SK-N-SH treated with all-trans-retinoic acid at 6 μM for 48 hours (cell line): ENCODE measurements around the gene VASN.

Experiments
- ATAC-seq: fragments of 200-7000 bp; cut with Tn5 transposase; 3 replicates; pipeline ENCODE4 v1.9.1; 2020; ENCODE audit warnings: mild to moderate bottlenecking, moderate library complexity
- ARNTL ChIP-seq: fragments of 450-650 bp; formaldehyde crosslinking; IDR thresholded peaks from 2 replicates; pipeline ENCODE4 v1.5.0; 2020; ENCODE audit warnings: low read depth, mild to moderate bottlenecking, moderate library complexity, borderline replicate concordance
- BACH2 ChIP-seq: fragments of 250-450 bp; sonication (Bioruptor Pico); IDR thresholded peaks from 2 replicates; pipeline ENCODE4 v1.9.0; 2021; ENCODE audit warnings: mild to moderate bottlenecking, borderline replicate concordance
- CSDC2 ChIP-seq: fragments of 250-450 bp; sonication (Bioruptor Pico); IDR thresholded peaks from 2 replicates; pipeline ENCODE4 v1.5.0; 2020; ENCODE audit warnings: mild to moderate bottlenecking, moderate library complexity
- ESRRG ChIP-seq: fragments of 250-450 bp; sonication (Bioruptor Pico); IDR thresholded peaks from 2 replicates; pipeline ENCODE4 v1.6.1; 2021; ENCODE audit warnings: mild to moderate bottlenecking
- ISL1 ChIP-seq: fragments of 250-450 bp; sonication (Bioruptor Pico); IDR thresholded peaks from 2 replicates; pipeline ENCODE4 v2.1.2; 2022; ENCODE audit warnings: mild to moderate bottlenecking, moderate library complexity
- PPARA ChIP-seq: fragments of 250-450 bp; sonication (Bioruptor Pico); IDR thresholded peaks from 2 replicates; pipeline ENCODE4 v1.5.0; 2020; ENCODE audit warnings: mild to moderate bottlenecking, borderline replicate concordance
- RARB ChIP-seq: fragments of 250-450 bp; sonication (Bioruptor Pico); IDR thresholded peaks from 2 replicates; pipeline ENCODE4 v1.8.0; 2021; ENCODE audit warnings: mild to moderate bottlenecking, moderate library complexity
- SNAI2 ChIP-seq: fragments of 250-450 bp; sonication (Bioruptor Pico); IDR thresholded peaks from 2 replicates; pipeline ENCODE4 v1.5.0; 2020; ENCODE audit warnings: mild to moderate bottlenecking, moderate library complexity
- TCF4 ChIP-seq: fragments of 250-450 bp; sonication (Bioruptor Pico); IDR thresholded peaks from 2 replicates; pipeline ENCODE4 v1.8.0; 2021; ENCODE audit warnings: mild to moderate bottlenecking, moderate library complexity, borderline replicate concordance
- TOX ChIP-seq: fragments of 250-450 bp; sonication (Bioruptor Pico); IDR thresholded peaks from 2 replicates; pipeline ENCODE4 v1.8.0; 2021; ENCODE audit warnings: mild to moderate bottlenecking, moderate library complexity, borderline replicate concordance
- ZFP3 ChIP-seq: fragments of 250-450 bp; sonication (Bioruptor Pico); IDR thresholded peaks from 2 replicates; pipeline ENCODE4 v1.5.0; 2020; ENCODE audit warnings: mild to moderate bottlenecking, moderate library complexity
- ZFP30 ChIP-seq: fragments of 450-650 bp; formaldehyde crosslinking; IDR thresholded peaks from 2 replicates; pipeline ENCODE4 v1.5.0; 2022; ENCODE audit warnings: mild to moderate bottlenecking, moderate library complexity
- ZNF565 ChIP-seq: fragments of 450-650 bp; formaldehyde crosslinking; conservative IDR thresholded peaks from 2 replicates; pipeline ENCODE4 v1.5.0; 2020; ENCODE audit warnings: low read depth, mild to moderate bottlenecking, moderate library complexity
- ZNF70 ChIP-seq: fragments of 450-650 bp; formaldehyde crosslinking; IDR thresholded peaks from 2 replicates; pipeline ENCODE4 v1.5.0; 2020; ENCODE audit warnings: mild to moderate bottlenecking, moderate library complexity
- TF ChIP-seq, protein P1 (sequence below): fragments of 250-450 bp; sonication (Bioruptor Pico); IDR thresholded peaks from 2 replicates; pipeline ENCODE4 v1.5.0; 2020; ENCODE audit warnings: mild to moderate bottlenecking, moderate library complexity
- TF ChIP-seq, protein P2 (sequence below): fragments of 250-450 bp; sonication (Bioruptor Pico); IDR thresholded peaks from 2 replicates; pipeline ENCODE4 v1.5.1; 2021; ENCODE audit warnings: mild to moderate bottlenecking, moderate library complexity
- TF ChIP-seq, protein P3 (sequence below): fragments of 250-450 bp; sonication (Bioruptor Pico); IDR thresholded peaks from 2 replicates; pipeline ENCODE4 v1.5.1; 2020; ENCODE audit warnings: low read depth, mild to moderate bottlenecking, moderate library complexity
- TF ChIP-seq, protein P4 (sequence below): fragments of 250-450 bp; sonication (Bioruptor Pico); IDR thresholded peaks from 2 replicates; pipeline ENCODE4 v1.8.0; 2020; ENCODE audit warnings: mild to moderate bottlenecking, moderate library complexity, borderline replicate concordance

The VASN gene

DNA sequence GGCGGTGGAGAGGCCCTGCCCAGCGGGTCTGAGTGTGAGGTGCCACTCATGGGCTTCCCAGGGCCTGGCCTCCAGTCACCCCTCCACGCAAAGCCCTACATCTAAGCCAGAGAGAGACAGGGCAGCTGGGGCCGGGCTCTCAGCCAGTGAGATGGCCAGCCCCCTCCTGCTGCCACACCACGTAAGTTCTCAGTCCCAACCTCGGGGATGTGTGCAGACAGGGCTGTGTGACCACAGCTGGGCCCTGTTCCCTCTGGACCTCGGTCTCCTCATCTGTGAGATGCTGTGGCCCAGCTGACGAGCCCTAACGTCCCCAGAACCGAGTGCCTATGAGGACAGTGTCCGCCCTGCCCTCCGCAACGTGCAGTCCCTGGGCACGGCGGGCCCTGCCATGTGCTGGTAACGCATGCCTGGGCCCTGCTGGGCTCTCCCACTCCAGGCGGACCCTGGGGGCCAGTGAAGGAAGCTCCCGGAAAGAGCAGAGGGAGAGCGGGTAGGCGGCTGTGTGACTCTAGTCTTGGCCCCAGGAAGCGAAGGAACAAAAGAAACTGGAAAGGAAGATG is 11.2 kb downstream of the VASN start:
- ATAC-seq: no peak
- TF ChIP-seq, protein P1, sequence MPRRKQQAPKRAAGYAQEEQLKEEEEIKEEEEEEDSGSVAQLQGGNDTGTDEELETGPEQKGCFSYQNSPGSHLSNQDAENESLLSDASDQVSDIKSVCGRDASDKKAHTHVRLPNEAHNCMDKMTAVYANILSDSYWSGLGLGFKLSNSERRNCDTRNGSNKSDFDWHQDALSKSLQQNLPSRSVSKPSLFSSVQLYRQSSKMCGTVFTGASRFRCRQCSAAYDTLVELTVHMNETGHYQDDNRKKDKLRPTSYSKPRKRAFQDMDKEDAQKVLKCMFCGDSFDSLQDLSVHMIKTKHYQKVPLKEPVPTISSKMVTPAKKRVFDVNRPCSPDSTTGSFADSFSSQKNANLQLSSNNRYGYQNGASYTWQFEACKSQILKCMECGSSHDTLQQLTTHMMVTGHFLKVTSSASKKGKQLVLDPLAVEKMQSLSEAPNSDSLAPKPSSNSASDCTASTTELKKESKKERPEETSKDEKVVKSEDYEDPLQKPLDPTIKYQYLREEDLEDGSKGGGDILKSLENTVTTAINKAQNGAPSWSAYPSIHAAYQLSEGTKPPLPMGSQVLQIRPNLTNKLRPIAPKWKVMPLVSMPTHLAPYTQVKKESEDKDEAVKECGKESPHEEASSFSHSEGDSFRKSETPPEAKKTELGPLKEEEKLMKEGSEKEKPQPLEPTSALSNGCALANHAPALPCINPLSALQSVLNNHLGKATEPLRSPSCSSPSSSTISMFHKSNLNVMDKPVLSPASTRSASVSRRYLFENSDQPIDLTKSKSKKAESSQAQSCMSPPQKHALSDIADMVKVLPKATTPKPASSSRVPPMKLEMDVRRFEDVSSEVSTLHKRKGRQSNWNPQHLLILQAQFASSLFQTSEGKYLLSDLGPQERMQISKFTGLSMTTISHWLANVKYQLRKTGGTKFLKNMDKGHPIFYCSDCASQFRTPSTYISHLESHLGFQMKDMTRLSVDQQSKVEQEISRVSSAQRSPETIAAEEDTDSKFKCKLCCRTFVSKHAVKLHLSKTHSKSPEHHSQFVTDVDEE (CRISPR knock-in tag): no peak

DNA sequence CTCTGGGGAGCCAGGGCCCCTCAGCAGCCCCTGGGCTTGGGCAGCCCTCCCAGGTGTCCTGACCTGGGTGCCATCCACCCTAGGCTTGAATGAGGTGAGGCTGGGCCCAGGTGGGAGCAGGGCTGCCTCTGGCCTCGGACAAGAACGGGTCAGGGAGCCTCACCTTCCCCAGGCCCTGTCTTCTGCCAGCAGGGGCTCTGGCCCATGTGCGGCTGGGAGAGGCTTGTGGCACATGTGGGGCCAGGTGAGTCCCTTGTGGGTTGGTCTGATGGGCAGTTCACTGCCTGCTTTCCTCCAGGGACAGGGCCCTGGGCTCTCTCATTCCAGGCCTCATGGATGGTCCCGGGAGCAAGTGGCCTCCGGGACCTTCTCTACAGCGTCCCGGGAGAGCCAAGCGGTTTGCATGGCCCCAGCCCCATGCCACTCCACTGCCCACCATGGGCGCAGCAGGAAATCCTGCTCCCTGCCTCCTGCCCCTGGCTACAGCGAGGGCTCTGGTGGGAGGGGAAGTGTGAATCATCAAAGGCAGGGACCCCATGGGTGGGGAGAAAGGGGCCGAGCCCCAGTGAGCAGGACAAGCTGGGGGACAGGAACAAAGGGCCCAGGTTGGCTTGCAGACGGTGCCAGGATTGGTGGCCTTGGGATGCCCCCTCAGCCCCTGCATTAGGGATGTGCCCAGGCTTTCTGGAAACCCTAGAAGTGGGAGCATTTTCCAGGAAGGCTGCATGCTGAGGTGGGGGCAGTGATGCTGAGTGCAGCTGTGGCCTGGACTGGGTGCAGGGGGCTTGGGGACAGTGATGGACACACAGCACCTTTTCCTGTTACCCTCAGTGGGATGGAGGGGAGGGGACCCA is 12.2 kb downstream of the VASN start:
- ATAC-seq: no peak; the same call in 2 of the 3 replicates
- TF ChIP-seq, protein P2, sequence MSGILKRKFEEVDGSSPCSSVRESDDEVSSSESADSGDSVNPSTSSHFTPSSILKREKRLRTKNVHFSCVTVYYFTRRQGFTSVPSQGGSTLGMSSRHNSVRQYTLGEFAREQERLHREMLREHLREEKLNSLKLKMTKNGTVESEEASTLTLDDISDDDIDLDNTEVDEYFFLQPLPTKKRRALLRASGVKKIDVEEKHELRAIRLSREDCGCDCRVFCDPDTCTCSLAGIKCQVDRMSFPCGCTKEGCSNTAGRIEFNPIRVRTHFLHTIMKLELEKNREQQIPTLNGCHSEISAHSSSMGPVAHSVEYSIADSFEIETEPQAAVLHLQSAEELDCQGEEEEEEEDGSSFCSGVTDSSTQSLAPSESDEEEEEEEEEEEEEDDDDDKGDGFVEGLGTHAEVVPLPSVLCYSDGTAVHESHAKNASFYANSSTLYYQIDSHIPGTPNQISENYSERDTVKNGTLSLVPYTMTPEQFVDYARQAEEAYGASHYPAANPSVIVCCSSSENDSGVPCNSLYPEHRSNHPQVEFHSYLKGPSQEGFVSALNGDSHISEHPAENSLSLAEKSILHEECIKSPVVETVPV (CRISPR knock-in tag): no peak
- TF ChIP-seq, protein P3, sequence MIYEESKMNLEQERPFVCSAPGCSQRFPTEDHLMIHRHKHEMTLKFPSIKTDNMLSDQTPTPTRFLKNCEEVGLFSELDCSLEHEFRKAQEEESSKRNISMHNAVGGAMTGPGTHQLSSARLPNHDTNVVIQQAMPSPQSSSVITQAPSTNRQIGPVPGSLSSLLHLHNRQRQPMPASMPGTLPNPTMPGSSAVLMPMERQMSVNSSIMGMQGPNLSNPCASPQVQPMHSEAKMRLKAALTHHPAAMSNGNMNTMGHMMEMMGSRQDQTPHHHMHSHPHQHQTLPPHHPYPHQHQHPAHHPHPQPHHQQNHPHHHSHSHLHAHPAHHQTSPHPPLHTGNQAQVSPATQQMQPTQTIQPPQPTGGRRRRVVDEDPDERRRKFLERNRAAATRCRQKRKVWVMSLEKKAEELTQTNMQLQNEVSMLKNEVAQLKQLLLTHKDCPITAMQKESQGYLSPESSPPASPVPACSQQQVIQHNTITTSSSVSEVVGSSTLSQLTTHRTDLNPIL: no peak
- 0 out of 2 replicates have a peak, but pooled peaks have one; percentile 4 for TF ChIP-seq ZNF70 (CRISPR knock-in tag)
- TF ChIP-seq, all 23 proteins: peak for 1

DNA sequence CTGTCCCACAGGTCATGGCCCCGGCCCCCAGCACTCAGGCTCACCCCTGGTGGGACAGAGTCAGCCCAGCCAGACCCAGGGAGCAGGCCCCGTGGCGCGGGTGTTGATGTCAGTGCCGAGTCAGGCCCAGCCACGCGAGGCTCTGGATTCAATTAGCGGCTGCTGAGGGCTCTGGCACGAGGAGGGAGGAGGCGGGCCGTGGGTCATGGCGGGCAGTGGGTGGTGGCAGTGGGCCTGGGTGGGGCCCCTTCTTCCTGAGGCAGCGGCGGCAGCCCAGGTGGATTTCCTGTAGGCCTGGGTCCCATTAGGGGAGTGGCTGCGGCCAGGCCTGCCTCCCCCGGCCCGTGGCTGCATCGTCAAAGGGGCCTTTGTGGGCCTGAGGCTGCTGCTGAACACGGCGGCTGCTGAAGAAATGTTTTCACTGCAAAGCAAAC is 12.9 kb downstream of the VASN start:
- peak; percentile 64 for ATAC-seq

DNA sequence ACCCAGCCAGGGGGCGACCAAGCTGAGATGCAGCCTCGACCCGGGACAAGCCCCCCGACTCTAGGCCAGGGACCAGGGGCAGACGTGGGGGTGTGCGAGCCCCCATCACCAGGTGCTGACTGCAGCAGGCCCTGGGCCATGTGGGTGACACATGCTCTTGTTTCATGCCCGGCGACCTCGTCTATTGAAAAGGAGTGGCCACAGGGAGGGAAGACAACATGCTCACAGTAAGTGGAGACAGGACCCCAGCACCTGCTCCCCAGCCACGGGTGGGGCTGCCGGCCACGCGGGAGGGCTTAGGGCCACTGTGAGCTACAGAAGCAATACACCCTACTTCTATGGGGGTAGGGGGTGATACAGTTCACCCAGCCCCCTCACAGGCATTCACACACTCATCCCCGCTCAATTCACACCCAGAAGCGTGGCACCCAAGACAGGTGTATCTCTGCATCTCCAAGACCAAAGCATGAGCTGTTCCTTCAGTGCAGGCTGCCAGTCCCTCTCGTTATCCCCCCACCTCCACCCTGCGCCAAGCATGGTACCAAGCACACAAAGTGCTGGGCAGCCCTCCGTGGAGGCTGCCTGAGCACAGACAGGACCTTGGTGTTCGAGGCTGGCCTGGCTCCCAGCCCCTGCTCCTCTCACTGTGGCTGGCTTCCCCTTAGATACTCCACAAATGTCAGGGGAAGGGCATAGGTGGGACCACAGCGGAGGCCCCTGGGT is 13.6 kb downstream of the VASN start:
- TF ChIP-seq ZNF70 (CRISPR knock-in tag): no peak
- TF ChIP-seq, protein P4, sequence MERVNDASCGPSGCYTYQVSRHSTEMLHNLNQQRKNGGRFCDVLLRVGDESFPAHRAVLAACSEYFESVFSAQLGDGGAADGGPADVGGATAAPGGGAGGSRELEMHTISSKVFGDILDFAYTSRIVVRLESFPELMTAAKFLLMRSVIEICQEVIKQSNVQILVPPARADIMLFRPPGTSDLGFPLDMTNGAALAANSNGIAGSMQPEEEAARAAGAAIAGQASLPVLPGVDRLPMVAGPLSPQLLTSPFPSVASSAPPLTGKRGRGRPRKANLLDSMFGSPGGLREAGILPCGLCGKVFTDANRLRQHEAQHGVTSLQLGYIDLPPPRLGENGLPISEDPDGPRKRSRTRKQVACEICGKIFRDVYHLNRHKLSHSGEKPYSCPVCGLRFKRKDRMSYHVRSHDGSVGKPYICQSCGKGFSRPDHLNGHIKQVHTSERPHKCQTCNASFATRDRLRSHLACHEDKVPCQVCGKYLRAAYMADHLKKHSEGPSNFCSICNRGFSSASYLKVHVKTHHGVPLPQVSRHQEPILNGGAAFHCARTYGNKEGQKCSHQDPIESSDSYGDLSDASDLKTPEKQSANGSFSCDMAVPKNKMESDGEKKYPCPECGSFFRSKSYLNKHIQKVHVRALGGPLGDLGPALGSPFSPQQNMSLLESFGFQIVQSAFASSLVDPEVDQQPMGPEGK (CRISPR knock-in tag): no peak
- no peak for TF ChIP-seq ESRRG
- TF ChIP-seq BACH2 (CRISPR knock-in tag): no peak
- TF ChIP-seq ZNF565 (CRISPR knock-in tag): no peak
- no peak for TF ChIP-seq ZFP30
- TF ChIP-seq SNAI2 (CRISPR knock-in tag): no peak
- no peak for TF ChIP-seq PPARA (CRISPR knock-in tag)
- TF ChIP-seq, protein P3: no peak
- ATAC-seq: peak; percentile 8

More for the DNA sequence above, 12.9 kb downstream of the VASN start:
- no peak for TF ChIP-seq RARB (CRISPR knock-in tag)
- TF ChIP-seq TOX: no peak
- peak; percentile 13; the same call in 1 of the 2 replicates for TF ChIP-seq ZNF70 (CRISPR knock-in tag)
- TF ChIP-seq BACH2 (CRISPR knock-in tag): no peak
- TF ChIP-seq TCF4: peak; percentile 71
- TF ChIP-seq, protein P1 (CRISPR knock-in tag): peak; percentile 55; the same call in 1 of the 2 replicates
- no peak for TF ChIP-seq ISL1 (CRISPR knock-in tag)
- TF ChIP-seq ZFP3 (CRISPR knock-in tag): no peak
- TF ChIP-seq ESRRG: 0 out of 2 replicates have a peak, but pooled peaks have one; percentile 51
- no peak for TF ChIP-seq ARNTL (CRISPR knock-in tag)
- TF ChIP-seq CSDC2 (CRISPR knock-in tag): no peak
- TF ChIP-seq, all 23 proteins: peak for 4
